ENCODE data around the gene AHNAK2. TPM values are rescaled to one million over a fixed set of nuclear protein-coding genes. Genes with fewer than 3 reads are reported as not detected.
"Not testable (repeated sequence)": the region's sequence is repeated elsewhere in the genome, so short reads cannot be mapped to it uniquely, and the experiment has no call there.

Gene AHNAK2
- total RNA-seq, 1 donor from 2014 or later: 16.8 TPM

DNA sequence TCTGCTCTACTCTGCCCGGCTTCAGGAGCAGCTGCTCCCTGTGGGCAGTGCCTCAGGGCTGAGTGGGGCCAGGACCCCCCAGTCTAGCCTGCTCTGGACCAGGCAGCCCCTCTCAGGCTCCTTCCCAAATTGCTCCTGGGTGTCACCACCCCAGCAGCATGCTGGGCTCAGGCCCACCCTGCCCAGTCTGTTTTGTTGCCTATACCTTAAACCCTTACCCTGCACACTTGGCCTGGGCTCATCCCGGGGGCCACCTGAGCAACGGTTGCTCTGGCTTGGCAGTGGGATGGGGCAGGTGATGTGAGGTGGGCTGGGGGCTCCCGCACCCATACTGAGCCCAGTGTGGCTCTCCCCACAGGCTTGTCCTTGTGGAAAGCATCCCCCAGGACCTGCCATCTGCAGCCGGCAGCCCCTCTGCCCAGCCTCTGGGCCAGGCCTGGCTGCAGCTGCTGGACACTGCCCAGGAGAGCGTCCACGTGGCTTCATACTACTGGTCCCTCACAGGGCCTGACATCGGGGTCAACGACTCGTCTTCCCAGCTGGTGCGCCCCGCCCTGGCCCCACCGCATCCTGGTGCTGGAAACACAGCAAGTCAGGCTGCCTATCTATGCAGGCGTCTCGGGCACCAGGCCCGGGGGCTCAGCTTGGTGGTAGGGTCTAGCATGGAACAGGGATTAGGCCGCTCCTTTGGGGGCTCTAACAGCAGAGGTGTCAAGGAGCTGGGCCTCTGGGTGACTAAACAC is 49.6 kb downstream of the AHNAK2 start:
- DNase-seq (ENCODE audit: low read depth in 2 of 2): no peak

DNA sequence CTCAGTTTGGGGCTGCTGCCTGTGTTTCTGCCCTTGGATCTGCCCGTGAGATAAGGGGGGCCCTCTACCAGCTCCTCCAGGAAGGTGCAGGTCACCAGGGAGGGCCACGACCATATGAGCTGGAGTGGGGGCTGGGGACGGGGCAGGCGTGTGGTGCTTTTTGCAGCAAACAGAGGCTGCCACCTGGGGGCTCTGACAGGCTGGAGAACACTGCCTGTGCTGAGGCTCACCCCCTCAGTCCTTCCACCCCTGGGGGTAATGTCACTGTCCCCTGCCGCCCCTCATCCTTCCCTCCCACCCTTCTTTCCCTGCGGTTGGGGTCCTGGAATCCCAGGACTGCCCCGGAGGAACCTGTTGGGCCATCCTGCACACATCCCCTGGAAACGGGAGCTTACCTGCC is 50.3 kb downstream of the AHNAK2 start:
- DNase-seq (ENCODE audit: low read depth in 2 of 2): no peak

DNA sequence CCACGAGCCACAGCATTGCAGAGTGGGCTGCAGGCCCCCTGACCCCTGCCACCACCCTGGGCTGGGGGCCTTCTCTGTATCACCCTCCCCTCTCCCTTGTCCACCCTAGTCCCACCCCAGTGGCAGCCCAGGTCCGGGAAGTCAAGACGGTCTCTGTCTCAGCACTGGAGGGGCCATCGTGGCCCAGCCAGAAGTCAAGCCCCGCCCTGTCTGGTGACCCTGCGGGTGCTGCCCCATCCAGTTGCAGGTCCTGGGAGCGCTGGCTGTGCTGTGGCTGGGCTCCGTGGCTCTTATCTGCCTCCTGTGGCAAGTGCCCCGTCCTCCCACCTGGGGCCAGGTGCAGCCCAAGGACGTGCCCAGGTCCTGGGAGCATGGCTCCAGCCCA is 50.8 kb downstream of the AHNAK2 start:
- DNase-seq (ENCODE audit: low read depth in 2 of 2): no peak

DNA sequence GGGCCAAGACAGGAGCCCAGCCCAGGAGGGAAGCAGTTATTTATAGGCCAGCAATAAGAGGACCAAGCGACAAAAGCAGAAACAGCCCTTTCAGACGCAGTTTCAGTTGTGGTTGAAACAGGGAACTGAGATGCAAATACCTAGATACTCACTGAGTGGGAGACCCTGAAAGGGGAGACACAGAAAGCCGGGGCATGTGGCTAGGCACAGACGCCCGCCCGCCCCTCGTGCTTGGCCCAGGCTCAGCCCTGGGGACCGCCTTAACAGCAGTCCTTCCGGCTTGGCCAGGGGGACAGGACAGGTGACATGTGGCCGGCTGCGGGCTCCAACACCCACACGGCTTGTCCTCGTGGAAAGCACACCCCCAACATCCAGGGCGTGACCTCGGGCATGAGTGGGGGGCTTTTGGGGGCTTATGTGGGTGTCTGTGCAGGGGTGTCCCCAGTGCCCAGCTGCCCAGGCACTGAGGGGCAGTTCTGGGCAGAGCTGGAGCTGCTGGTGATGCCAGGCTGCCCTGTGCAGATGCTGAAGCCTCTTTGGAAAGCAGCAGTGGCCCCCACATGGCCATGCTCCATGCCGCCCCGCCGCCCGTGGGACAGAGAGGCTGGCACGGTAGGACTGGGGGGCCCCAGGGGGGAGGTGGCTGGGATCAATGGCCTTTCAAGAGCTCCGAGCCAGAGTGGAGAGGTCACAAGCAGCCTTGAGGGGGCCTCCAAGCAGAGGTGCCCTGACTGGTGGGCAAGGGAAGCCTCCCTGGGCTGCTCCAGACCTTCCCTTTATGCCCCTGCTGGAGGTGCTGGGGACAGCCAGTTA is 51.3 kb downstream of the AHNAK2 start:
- no peak for DNase-seq (ENCODE audit: low read depth in 2 of 2)

DNA sequence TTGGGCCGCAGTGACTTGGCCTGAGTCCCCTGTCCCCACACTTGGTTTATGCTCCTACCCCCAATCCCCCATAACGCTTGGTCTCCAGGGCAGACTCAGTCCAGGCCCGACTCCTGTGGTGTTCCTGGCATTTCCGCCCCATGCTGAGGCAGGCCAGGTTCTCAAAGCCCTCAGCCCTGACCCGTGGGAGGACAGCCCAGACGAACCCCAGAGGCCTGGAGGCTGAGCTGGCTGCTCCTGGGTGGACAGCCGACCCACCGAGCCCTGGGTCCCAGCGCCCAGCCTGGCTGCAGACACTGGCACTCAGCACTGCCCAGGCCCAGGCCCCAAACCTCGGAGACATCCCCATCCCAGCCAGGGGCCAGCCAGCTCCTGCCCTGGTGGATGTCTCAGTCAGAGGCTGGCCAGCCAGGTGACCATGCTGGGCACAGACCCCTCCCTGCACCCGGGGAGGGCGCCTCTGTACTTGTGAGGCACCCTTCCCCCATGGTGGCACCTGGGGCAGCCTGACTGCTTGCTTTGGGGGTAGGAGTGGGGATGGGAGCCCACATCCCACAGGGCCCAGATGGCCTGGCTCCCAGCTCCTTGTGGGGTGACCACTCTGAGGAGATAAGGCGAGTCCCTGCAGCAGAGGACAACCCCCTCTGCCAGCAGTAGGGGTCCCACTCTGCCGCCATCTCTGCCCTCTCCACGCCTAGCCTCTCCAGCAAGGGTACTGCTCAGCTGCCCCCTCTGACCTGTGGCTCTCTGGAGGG is 52.1 kb downstream of the AHNAK2 start:
- no peak for DNase-seq (ENCODE audit: low read depth in 2 of 2)

DNA sequence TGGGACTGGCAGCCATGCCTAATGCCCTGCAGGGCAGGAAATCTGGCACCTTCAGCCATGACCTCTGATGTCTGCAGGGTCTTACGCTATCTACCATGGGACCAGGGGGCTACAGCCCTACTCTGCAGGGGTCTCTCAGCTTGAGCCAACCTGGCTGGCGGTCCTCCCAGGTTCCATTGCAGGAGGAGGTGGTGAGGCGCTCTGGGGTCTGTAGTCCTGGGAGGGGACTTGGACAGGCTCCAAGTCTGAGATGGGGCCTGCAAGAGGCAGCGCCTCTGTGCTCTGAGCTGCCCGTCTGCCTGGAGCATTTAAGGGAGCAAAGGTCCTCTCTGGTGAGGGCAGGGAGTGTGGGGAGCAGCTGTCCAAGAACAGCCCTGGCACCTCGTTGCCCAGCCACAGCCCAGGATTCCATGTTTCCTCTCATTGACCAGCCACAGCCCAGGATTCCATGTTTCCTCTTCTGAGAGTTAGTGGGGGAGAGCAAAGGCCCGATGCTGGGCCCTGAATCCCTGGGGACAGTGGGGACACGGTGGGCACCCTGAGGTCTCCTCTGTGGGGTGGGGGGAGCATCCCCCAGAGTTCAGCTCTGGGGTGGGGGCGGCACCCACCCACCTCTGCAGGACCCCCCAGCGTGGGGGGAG is 52.8 kb downstream of the AHNAK2 start:
- no peak for DNase-seq (ENCODE audit: low read depth in 2 of 2)

DNA sequence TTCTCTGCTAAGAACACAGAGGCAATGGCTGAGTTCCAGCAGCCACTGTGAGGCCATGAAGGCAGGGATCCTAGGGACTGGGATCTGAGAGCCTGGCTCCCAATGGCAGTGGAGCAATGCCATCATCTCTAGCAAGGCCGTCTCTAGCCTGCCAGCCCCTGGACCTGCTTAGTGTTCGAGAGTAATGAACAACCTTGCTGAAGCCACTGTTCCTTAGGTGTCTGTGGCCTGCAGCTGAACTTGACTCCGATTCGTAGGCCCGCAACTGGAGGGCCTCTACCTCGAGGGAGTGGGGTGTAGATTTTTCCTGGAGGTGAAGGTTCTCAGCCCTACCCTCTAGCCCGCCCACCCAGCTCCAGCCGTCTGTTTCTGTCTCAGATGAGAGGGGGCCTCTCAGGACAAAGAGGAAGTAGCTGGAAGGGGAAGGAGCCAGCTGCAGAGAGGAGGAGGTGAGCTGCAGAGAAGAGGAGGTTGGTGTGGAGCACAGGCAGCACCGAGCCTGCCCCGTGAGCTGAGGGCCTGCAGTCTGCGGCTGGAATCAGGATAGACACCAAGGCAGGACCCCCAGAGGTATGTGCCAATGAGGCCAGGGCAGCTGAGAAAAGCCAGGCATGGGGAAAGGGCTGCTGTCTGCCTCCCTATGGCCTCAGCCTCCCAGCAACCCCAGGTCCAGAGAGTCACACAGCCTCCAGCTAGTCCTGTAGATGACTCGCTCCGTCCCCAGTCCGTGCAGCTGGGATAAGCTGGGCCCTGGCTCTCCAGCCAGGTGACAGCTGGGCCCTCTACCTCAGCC is 53.6 kb downstream of the AHNAK2 start, which contains the start of gene PLD4:
PLD4 (plus strand) TSS at position 459 of the 793 bp plus-strand sequence. CDS start 2,262 bp downstream, outside the sequence.
- no peak for DNase-seq (ENCODE audit: low read depth in 2 of 2)

DNA sequence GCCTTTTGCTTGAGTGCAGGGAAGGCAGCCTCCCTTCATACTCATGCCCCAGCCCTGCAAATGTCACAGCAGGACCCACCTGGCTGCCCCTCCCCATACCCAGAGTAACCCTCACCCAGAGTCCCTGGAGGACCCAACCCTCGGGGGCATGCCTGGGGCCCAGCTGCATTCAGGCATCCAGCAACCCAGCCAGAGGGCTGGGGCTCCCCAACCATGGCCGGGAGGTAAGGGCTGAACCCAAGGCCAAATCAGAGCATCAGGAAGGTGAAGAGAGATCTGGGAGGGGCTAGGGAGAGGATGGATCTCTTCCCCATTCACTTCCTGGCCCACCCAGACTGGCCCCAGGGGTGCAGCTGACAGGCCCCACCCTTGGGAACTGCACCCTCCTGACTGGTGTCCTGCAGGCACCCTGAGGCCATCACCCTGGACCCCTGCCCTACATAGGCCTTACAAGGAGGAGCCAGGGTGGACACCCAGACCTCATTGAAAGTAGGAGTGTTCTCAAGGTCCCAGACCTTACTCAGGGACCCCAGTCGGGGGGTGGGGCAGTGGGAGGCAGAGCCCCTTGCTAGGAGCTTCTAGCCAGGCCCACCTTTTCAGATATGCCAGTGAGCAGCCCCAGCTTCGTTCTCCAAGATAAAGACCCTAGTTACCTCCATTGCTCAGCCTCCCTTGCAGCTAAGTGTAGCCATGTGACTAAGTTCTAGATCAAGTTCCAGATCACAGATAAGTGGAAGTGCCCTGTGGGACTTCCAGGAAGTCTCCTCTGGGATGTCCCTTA is 54.3 kb downstream of the AHNAK2 start:
- DNase-seq (ENCODE audit: low read depth in 2 of 2): no peak

DNA sequence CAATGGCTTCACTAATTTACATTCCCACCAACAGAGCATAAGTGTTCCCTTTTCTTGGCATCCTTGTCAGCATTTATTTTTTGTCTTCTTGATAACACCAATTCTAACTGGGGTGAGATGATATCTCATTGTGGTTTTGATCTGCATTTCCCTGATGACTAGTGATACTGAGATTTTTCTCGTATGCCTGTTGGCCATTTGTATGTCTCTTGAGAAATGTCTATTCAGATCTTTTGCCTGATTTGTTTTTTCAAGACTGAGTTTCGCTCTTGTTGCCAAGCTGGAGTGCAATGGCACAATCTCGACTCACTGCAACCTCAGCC is 58.2 kb downstream of the AHNAK2 start:
- no peak for DNase-seq (ENCODE audit: low read depth in 2 of 2)

DNA sequence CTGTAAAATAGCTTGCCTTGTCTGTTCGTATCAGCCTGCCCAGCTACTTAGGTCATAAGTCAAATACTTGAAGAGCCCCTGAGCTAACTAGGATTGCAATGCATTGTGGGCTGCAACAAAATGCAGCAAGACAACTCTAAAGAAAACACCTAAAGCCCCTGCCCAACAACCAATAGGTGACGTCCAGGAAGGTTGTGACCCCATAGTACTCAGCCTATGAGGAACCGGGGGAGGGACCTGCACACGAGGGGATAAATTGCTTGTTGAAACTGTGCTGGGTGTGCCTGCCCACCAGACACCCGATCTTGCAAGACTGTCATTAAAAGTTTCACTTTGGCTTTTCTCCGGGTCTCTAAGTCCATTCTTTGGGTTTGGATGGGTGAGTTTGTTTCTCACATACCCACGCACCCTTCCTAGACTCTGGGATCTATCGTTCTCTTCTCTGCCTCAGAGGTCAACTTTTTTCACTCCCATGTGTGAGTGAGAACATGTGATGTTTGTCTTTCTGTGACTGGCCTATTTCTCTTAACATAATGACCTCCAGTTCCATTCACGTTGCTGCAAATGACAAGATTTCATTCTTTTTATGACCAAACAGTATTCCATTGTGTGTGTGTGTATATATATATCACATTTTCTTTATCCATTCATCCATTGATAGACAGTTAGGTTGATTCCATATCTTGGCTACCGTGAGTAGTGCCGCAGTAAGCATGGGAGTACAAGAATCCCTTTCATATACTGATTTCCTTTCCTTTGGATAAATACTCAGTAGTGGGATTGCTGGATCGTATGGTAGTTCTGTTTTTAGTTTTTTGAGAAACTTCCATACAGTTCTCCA is 58.8 kb downstream of the AHNAK2 start:
- DNase-seq (ENCODE audit: low read depth in 2 of 2): not testable (repeated sequence)

DNA sequence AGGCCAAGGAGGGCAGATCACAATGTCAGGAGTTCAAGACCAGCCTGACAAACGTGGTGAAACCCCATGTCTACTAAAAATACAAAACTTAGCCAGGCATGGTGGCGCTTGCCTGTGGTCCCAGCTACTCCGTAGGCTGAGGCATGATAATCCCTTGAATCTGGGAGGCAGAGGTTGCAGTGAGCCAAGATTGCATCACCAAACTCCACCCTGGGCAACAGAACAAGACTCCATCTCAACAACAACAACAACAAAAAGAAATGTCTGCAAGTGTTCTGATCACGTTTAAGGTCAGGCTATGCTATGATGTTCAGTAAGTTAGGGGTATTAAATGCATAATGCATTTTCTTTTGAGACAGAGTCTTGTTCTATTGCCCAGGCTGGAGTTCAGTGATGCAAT is 60.2 kb downstream of the AHNAK2 start:
- no peak for DNase-seq (ENCODE audit: low read depth in 2 of 2)

DNA sequence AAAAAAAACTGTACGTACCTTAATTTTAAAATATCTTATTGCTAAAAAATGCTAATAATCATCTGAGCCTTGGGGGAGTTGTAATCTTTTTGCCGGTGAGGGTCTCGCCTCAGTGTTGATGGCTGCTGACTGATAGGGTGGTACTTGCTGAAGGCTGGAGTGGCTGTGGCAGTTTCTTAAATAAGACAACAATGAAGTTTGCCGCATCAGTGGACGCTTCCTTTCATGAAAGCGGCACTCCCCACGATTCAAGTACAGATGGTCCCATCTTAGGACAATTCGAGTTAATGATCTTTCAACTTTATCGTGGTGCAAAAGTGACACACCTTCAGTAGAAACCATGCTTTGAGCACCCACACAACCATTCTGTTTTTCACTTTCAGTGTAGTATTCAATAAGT is 61.1 kb downstream of the AHNAK2 start:
- DNase-seq (ENCODE audit: low read depth in 2 of 2): no peak

DNA sequence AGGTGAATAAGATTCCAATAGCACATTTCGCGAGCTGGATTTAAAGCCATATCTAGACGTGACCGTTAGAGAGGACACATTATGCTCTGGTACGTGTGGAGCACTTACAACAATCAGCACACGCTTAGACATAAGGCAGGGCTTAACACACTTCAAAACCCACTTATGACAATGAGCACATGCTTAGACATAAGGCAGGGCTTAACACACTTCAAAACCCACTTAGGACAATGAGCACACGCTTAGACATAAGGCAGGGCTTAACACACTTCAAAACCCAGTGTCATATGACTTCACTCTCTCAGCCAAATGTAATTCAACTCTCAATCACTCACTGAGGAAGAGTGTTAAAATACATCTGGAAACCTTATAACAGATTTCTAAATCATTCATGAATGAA is 64.7 kb downstream of the AHNAK2 start:
- DNase-seq (ENCODE audit: low read depth in 2 of 2): no peak

DNA sequence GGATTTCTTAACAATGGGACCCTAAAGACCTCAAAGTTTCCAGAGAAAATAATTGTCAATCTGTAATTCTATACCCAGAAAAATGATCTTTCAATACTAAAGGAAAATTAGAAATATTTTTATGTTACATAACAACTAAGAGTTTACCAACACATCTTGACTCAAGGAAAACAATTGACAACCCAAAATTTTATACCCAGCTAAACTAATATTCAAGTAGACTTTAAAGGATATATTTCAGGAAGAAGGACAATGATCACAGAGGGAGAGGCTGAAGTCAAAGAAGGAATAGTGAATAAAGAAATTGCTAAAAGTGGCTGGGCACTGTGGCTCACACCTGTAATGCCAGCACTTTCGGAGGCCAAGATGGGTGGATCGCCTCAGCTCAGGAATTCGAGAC is 66.1 kb downstream of the AHNAK2 start:
- DNase-seq (ENCODE audit: low read depth in 2 of 2): no peak

DNA sequence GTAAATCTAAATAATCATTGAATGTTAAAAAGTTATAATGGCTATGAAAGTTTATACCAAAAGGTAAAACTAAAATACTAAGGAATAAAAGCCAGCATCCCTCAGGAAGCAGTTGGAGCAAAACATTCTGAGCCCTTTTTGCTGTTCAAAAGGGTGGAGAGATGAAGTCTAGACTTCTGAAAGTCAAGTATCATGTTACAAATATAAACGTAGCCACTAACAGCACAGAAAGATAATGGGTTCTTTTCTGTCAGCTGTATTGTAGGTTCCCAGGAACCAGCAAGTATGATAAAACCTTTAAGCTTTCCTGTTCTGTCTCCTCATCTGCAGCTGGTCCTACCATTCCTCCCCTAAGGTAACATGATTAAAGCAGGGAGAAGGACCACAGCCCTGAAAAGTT is 69.9 kb downstream of the AHNAK2 start:
- DNase-seq (ENCODE audit: low read depth in 2 of 2): no peak

DNA sequence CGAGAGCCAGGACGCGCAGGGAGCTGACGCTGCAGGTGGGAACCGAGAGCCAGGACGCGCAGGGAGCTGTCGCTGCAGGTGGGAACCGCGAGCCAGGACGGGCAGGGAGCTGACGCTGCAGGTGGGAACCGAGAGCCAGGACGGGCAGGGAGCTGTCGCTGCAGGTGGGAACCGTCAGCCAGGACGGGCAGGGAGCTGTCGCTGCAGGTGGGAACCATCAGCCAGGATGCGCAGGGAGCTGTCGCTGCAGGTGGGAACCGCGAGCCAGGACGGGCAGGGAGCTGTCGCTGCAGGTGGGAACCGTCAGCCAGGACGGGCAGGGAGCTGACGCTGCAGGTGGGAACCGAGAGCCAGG is 72.6 kb downstream of the AHNAK2 start:
- not testable (repeated sequence) for DNase-seq (ENCODE audit: low read depth in 2 of 2)

DNA sequence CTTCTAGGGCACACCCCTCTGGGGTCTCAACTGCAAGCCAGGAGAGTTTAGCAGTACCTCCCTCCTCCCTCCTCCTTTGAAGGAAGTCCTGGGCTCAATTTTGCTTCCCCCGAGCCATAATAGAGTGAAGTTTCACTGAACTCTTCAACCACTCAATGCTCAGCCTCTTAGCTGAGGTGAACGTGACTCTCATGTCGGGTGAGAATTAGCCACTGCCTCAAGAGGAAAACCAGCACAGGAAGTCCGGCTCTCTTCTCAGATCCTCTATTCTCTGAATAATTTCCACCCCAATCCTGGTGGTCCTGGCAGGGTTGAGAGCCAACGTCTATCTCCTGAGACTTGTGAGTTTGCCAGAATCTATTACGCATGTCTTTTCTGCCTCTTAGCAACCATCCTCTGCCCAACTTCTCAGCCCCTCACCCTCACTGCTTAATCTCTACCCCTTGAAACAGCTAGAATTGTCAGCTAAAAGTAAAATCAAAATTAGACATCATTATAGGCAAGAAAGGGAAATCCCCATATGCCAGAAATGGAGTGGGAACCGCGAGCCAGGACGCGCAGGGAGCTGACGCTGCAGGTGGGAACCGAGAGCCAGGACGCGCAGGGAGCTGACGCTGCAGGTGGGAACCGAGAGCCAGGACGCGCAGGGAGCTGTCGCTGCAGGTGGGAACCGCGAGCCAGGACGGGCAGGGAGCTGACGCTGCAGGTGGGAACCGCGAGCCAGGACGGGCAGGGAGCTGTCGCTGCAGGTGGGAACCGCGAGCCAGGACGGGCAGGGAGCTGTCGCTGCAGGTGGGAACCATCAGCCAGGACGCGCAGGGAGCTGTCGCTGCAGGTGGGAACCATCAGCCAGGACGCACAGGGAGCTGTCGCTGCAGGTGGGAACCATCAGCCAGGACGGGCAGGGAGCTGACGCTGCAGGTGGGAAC is 73.3 kb downstream of the AHNAK2 start:
- DNase-seq (ENCODE audit: low read depth in 2 of 2): not testable (repeated sequence)

DNA sequence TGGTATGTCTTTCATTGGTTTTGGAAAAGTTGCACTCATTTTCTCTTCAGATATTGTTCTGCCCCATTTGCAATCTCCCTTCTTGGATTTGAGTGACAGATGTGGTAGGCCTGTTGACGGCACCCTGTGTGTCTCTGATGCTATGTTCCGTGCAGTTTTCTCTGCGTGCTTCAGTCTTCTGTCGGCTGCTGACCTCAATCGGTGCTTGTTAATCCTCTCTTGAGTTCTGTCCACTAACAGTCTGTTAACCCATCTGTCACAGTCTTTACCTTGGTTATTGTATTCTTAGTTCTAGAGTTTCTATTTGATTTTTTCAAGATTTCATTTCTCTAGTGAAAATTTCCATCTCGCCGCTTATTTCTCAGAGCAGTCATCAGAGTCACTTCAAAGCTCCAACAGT is 74.2 kb downstream of the AHNAK2 start:
- DNase-seq (ENCODE audit: low read depth in 2 of 2): no peak
